K562 (cell line): ENCODE measurements around the gene YPEL5. TPM values are rescaled to one million over a fixed set of nuclear protein-coding genes. Genes with fewer than 3 reads are reported as not detected.
A peak's percentile ranks its signal among the peaks of the same experiment; 100 is the strongest.

ENCODE experiments used
- ATAC-seq: fragments of 200-7000 bp; cut with Tn5 transposase; 3 replicates; pipeline ENCODE4 v1.9.1; 2020; ENCODE audit warnings: moderate library complexity
- BruUV-seq: library from RNA; stranded (reverse); fragments of 400-500 nt; replicated peaks from 2 replicates; lab custom pipeline; 2021; lab: Mats Ljungman, UMichigan
- CTCF ChIA-PET: fragments of 300-600 bp; formaldehyde crosslinking; extraction: SDS; loops from one replicate; lab custom pipeline; 2021; ENCODE audit warnings: low intra/inter-chr PET ratio; lab: Yijun Ruan, JAX
- POLR2A ChIA-PET: fragments of 300-600, 350-650 bp; sonication (Branson Sonifier 250); formaldehyde crosslinking; extraction: SDS; loops from one replicate; lab custom pipeline; 2021; ENCODE audit warnings: antibody characterized with exemption, inconsistent platforms; lab: Yijun Ruan, JAX
- DNase-seq, 4 experiments: peaks; one replicate each; pipeline versions ENCODE4 v3.0.0 to v3.0.0-alpha.2; 2011 to 2018; ENCODE audit warnings: low spot score in 3 of 4, mixed read lengths in 3 of 4; ENCODE audit errors: extremely low read depth in 1 of 4
- FAIRE-seq: peaks from 2 replicates; lab custom pipeline; 2011; peaks lifted over from hg19 to GRCh38; lab: Jason Lieb, UNC
- H2AFZ ChIP-seq: 2 replicates; pipeline ENCODE4 v1.6.0; 2011; ENCODE audit warnings: low read depth, low read length, control low read depth, inconsistent platforms
- H3K27ac ChIP-seq: fragments of 200-600 bp; 3 replicates; pipeline ENCODE4 v1.8.0; 2011; ENCODE audit warnings: low read depth, mild to moderate bottlenecking, control low read depth, inconsistent platforms, low read length, moderate library complexity, mixed read lengths; ENCODE audit errors: extremely low read depth
- H3K27me3 ChIP-seq, 2 experiments: fragments of 300-600 bp in 1 of 2; 2 replicates in 1 of 2; 3 replicates in 1 of 2; pipeline versions ENCODE4 v1.6.0 to v1.8.0; 2011; ENCODE audit warnings: inconsistent platforms in 2 of 2, low read length in 2 of 2, mild to moderate bottlenecking in 1 of 2, mixed read lengths in 1 of 2, moderate library complexity in 1 of 2; ENCODE audit not compliant: control insufficient read depth in 2 of 2, insufficient read depth in 2 of 2
- H3K36me3 ChIP-seq: fragments of 300-600 bp; 3 replicates; pipeline ENCODE4 v1.8.0; 2011; ENCODE audit warnings: mild to moderate bottlenecking, low read length, inconsistent platforms; ENCODE audit not compliant: control insufficient read depth, insufficient read depth
- H3K4me1 ChIP-seq, 2 experiments: fragments of 200-600 bp in 1 of 2; replicated peaks in 1 of 2; 2 replicates in 1 of 2; 3 replicates in 1 of 2; pipeline versions ENCODE4 v1.5.1 to v1.8.0; 2011; ENCODE audit warnings: inconsistent platforms in 2 of 2, low read length in 2 of 2, mild to moderate bottlenecking in 1 of 2, mixed read lengths in 1 of 2, moderate library complexity in 1 of 2; ENCODE audit not compliant: control insufficient read depth in 2 of 2, insufficient read depth in 2 of 2
- H3K4me2 ChIP-seq: 2 replicates; pipeline ENCODE4 v1.6.1; 2011; ENCODE audit warnings: low read length, control low read depth, inconsistent platforms, mixed read lengths; ENCODE audit not compliant: insufficient read depth
- H3K4me3 ChIP-seq: fragments of 200-600 bp; sonication (generic), shearing (Covaris generic); 2 replicates; pipeline ENCODE4 v1.5.1; 2016; ENCODE audit warnings: control low read depth, inconsistent platforms
- H3K79me2 ChIP-seq: fragments of 200-600 bp; 3 replicates; pipeline ENCODE4 v1.8.0; 2011; ENCODE audit warnings: low read length, inconsistent platforms; ENCODE audit not compliant: control insufficient read depth, insufficient read depth
- H3K9ac ChIP-seq, 2 experiments: 2 replicates each; pipeline versions ENCODE4 v1.6.0 to v1.6.1; 2011; ENCODE audit warnings: low read depth in 2 of 2, low read length in 2 of 2, control low read depth in 1 of 2, inconsistent platforms in 1 of 2, mild to moderate bottlenecking in 1 of 2, mixed read lengths in 1 of 2; ENCODE audit not compliant: insufficient read depth in 1 of 2
- H3K9me1 ChIP-seq: one replicate; pipeline ENCODE4 v1.6.0; 2011; ENCODE audit warnings: inconsistent platforms, mild to moderate bottlenecking, low read length, moderate library complexity; ENCODE audit not compliant: control insufficient read depth, insufficient read depth
- H3K9me3 ChIP-seq: replicated peaks from 2 replicates; pipeline ENCODE4 v1.5.1; 2011; ENCODE audit warnings: low read depth, low read length, inconsistent platforms; ENCODE audit not compliant: control insufficient read depth, insufficient read depth
- H4K20me1 ChIP-seq: replicated peaks from 2 replicates; pipeline ENCODE4 v1.6.1; 2011; ENCODE audit warnings: low read length, inconsistent platforms, mixed read lengths; ENCODE audit not compliant: control insufficient read depth, insufficient read depth
- BRCA1 ChIP-seq, 2 experiments: fragments of 450-650 bp in 1 of 2; sonication (generic) in 1 of 2; formaldehyde crosslinking in 1 of 2; IDR thresholded peaks; 2 replicates each; pipeline versions ENCODE4 v1.5.0 to v1.6.1; 2017 to 2020; ENCODE audit warnings: mild to moderate bottlenecking in 1 of 2, missing genetic modification reagents in 1 of 2
- KDM5B ChIP-seq: fragments of 200-600 bp; sonication (generic); IDR thresholded peaks from 2 replicates; pipeline ENCODE4 v1.6.1; 2012; ENCODE audit warnings: low read depth, mild to moderate bottlenecking, moderate library complexity, low read length, control low read depth, inconsistent platforms; ENCODE audit not compliant: insufficient replicate concordance
- KLF10 ChIP-seq: fragments of 250-450 bp; sonication (Bioruptor Pico); IDR thresholded peaks from 2 replicates; pipeline ENCODE4 v1.6.1; 2021; ENCODE audit warnings: matching md5 sums
- KLF16 ChIP-seq: IDR thresholded peaks from 2 replicates; pipeline ENCODE4 v1.6.1; 2016; ENCODE audit warnings: antibody characterized with exemption
- NRF1 ChIP-seq, 2 experiments: fragments of 450-650 bp; IDR thresholded peaks in 1 of 2; conservative IDR thresholded peaks in 1 of 2; 2 replicates each; pipeline ENCODE4 v1.6.1; 2014; ENCODE audit warnings: mild to moderate bottlenecking in 2 of 2
- RBM39 ChIP-seq: fragments of 200-400 bp; formaldehyde crosslinking; optimal IDR thresholded peaks from 2 replicates; pipeline ENCODE3; 2018; ENCODE audit warnings: low read depth, low read length
- ZNF57 ChIP-seq: fragments of 450-650 bp; formaldehyde crosslinking; IDR thresholded peaks from 2 replicates; pipeline ENCODE4 v1.4.0; 2020; ENCODE audit warnings: mild to moderate bottlenecking, moderate library complexity
- ZNF668 ChIP-seq: fragments of 250-450 bp; sonication (Bioruptor Pico); IDR thresholded peaks from 2 replicates; pipeline ENCODE4 v1.8.0; 2022; ENCODE audit warnings: mild to moderate bottlenecking, inconsistent platforms
- WGBS: fragments of 100-300 bp; shearing (Covaris generic); methylation state at CpG from one replicate; pipeline ENCODE4 v1.1.6; 2016; ENCODE audit warnings: low coverage, mixed read lengths; ENCODE audit not compliant: insufficient coverage; ENCODE audit errors: missing lambda C conversion rate; 5-methylcytosine and 5-hydroxymethylcytosine counted together
- in situ Hi-C: fragments of 300-500 bp; cut with MboI; formaldehyde crosslinking; loops from 4 replicates; pipeline ENCODE4 v1.15.0; 2018; ENCODE audit warnings: inconsistent platforms, mixed read lengths
- intact Hi-C: fragments of 100-400 bp; cut with micrococcal nuclease; formaldehyde crosslinking; loops from 2 replicates; pipeline ENCODE4 v1.14.2; 2022
- polyA plus RNA-seq, 8 experiments: library from polyadenylated mRNA; depleted of rRNA in 4 of 8; stranded (reverse) in 5 of 8; unstranded in 3 of 8; fragments of >200 nt; fragmentation: Nextera tagmentation in 2 of 8; fragmentation: Illumina TruSeq in 1 of 8; extraction: Ambion mirVana in 2 of 8; extraction: Trizol in 1 of 8; gene quantifications; 2 replicates each; pipeline versions ENCODE4 v1.2.1 to v1.2.3, GENCODE V29; 2011 to 2014; ENCODE audit warnings: inconsistent platforms in 1 of 8, missing spikeins in 1 of 8
- total RNA-seq, 7 experiments: library from RNA; depleted of rRNA in 6 of 7; stranded (reverse); fragments of >200 nt in 6 of 7; fragmentation: Illumina TruSeq in 2 of 7; extraction: Trizol in 2 of 7; gene quantifications; 2 replicates each; pipeline versions ENCODE4 v1.2.1 to v1.2.3, GENCODE V29; 2011 to 2021; ENCODE audit warnings: low replicate concordance in 1 of 7
- TF ChIP-seq, protein P1 (sequence below): sonication (generic); formaldehyde crosslinking; IDR thresholded peaks from 2 replicates; pipeline ENCODE4 v1.8.1; 2023; ENCODE audit warnings: mild to moderate bottlenecking, missing genetic modification reagents
- TF ChIP-seq, protein P2 (sequence below): fragments of 450-650 bp; formaldehyde crosslinking; IDR thresholded peaks from 2 replicates; pipeline ENCODE4 v1.4.0; 2022; ENCODE audit warnings: mild to moderate bottlenecking, moderate library complexity
- TF ChIP-seq, protein P3 (sequence below): fragments of 150-350 bp; conservative IDR thresholded peaks from 2 replicates; pipeline ENCODE4 v1.6.1; 2014; ENCODE audit warnings: low read length
- TF ChIP-seq, protein P4 (sequence below): fragments of 250-450 bp; sonication (Bioruptor Pico); IDR thresholded peaks from 2 replicates; pipeline ENCODE4 v1.8.0; 2022; ENCODE audit warnings: inconsistent platforms
- TF ChIP-seq, protein P5 (sequence below): fragments of 200-800 bp; sonication (Bioruptor generic); IDR thresholded peaks from 2 replicates; pipeline ENCODE4 v1.6.1; 2017; ENCODE audit warnings: missing genetic modification characterization, missing compliant biosample characterization

The YPEL5 gene
- total and polyA plus RNA-seq, 9 of the 15 experiments (the other 6 are each of a cell fraction or from before 2014, with no cell fraction given): 5.4 to 34.4 (median 12.3) TPM

DNA sequence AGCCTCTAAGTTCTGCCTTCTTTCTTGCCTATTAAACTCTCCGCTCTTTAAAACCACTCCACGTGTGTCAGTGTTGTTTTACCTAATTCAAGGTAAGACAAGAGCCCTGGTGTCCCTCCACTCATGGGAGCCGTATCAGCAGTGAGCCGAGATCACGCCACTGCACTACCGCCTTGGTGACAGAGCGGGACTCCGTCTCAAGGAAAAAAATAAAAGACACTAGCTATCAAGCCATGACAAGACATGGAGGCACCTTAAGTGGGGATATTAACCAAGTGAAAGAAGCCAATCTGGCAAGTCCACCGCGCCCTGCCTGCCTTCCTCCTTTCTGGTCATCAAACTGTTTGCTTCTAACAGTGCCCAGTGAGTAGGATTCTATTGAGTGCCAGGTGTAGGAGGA is 44.3 kb downstream of the YPEL5 start:
- 86% methylated on average over 8 of the region's 10 CpGs for WGBS
- no peak for DNase-seq
- no peaks in the 10 kb centered on the region for H3K9me1 ChIP-seq
- peak overlapping the region in 1 of 2 experiments; percentile 61; a peak in 2 of 4 replicates for H3K9ac ChIP-seq
- H3K27me3 ChIP-seq: no peaks in the 10 kb centered on the region
- H2AFZ ChIP-seq: peak overlapping the region; percentile 94
- H3K4me1 ChIP-seq: peaks cover 43 to 52% of the 10 kb centered on the region in 2 experiments; a peak in 4 of 5 replicates
- no peaks in the 10 kb centered on the region for H3K79me2 ChIP-seq
- no peak for ATAC-seq
- intact Hi-C loops: no loop called here
- in situ Hi-C loops: no loop called here
- no peaks in the 10 kb centered on the region for H3K36me3 ChIP-seq
- BruUV-seq: no TSS peak
- peak overlapping the region; percentile 85 for H3K27ac ChIP-seq
- FAIRE-seq: no peak
- no peaks in the 10 kb centered on the region for H3K9me3 ChIP-seq
- POLR2A ChIA-PET: interaction anchor here (0.6 to 1.1 kb wide), 5 partner anchors 36 to 621 kb away, joined by 3 read pairs; no protein-coding TSS in a partner anchor
- peak overlapping the region; percentile 76 for H3K4me2 ChIP-seq
- H4K20me1 ChIP-seq: no peaks in the 10 kb centered on the region
- CTCF ChIA-PET: no interaction called here
- no peak overlapping the region for H3K4me3 ChIP-seq
- no peak for TF ChIP-seq KLF10 (CRISPR knock-in tag)
- no peak for TF ChIP-seq KLF16
- no peak for TF ChIP-seq ZNF668 (CRISPR knock-in tag)
- TF ChIP-seq, protein P1, sequence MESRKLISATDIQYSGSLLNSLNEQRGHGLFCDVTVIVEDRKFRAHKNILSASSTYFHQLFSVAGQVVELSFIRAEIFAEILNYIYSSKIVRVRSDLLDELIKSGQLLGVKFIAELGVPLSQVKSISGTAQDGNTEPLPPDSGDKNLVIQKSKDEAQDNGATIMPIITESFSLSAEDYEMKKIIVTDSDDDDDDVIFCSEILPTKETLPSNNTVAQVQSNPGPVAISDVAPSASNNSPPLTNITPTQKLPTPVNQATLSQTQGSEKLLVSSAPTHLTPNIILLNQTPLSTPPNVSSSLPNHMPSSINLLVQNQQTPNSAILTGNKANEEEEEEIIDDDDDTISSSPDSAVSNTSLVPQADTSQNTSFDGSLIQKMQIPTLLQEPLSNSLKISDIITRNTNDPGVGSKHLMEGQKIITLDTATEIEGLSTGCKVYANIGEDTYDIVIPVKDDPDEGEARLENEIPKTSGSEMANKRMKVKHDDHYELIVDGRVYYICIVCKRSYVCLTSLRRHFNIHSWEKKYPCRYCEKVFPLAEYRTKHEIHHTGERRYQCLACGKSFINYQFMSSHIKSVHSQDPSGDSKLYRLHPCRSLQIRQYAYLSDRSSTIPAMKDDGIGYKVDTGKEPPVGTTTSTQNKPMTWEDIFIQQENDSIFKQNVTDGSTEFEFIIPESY (CRISPR knock-in tag): peak; percentile 59; the same call in 1 of the 2 replicates
- no peak for TF ChIP-seq NRF1 (conservative IDR thresholded peaks at IDR 0.05 in 1 of 2, IDR thresholded peaks at IDR 0.05 in 1 of 2)
- peak; percentile 13 for TF ChIP-seq KDM5B
- TF ChIP-seq ZNF57 (CRISPR knock-in tag): no peak
- TF ChIP-seq, protein P2, sequence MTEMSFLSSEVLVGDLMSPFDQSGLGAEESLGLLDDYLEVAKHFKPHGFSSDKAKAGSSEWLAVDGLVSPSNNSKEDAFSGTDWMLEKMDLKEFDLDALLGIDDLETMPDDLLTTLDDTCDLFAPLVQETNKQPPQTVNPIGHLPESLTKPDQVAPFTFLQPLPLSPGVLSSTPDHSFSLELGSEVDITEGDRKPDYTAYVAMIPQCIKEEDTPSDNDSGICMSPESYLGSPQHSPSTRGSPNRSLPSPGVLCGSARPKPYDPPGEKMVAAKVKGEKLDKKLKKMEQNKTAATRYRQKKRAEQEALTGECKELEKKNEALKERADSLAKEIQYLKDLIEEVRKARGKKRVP (CRISPR knock-in tag): no peak
- no peak for TF ChIP-seq BRCA1 (IDR thresholded peaks at IDR 0.05)
- no peak for TF ChIP-seq BRCA1 (CRISPR knock-in tag; IDR thresholded peaks at IDR 0.05)
- TF ChIP-seq, protein P3, sequence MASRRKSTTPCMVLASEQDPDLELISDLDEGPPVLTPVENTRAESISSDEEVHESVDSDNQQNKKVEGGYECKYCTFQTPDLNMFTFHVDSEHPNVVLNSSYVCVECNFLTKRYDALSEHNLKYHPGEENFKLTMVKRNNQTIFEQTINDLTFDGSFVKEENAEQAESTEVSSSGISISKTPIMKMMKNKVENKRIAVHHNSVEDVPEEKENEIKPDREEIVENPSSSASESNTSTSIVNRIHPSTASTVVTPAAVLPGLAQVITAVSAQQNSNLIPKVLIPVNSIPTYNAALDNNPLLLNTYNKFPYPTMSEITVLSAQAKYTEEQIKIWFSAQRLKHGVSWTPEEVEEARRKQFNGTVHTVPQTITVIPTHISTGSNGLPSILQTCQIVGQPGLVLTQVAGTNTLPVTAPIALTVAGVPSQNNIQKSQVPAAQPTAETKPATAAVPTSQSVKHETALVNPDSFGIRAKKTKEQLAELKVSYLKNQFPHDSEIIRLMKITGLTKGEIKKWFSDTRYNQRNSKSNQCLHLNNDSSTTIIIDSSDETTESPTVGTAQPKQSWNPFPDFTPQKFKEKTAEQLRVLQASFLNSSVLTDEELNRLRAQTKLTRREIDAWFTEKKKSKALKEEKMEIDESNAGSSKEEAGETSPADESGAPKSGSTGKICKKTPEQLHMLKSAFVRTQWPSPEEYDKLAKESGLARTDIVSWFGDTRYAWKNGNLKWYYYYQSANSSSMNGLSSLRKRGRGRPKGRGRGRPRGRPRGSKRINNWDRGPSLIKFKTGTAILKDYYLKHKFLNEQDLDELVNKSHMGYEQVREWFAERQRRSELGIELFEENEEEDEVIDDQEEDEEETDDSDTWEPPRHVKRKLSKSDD: no peak
- no peak for TF ChIP-seq RBM39
- TF ChIP-seq, protein P4, sequence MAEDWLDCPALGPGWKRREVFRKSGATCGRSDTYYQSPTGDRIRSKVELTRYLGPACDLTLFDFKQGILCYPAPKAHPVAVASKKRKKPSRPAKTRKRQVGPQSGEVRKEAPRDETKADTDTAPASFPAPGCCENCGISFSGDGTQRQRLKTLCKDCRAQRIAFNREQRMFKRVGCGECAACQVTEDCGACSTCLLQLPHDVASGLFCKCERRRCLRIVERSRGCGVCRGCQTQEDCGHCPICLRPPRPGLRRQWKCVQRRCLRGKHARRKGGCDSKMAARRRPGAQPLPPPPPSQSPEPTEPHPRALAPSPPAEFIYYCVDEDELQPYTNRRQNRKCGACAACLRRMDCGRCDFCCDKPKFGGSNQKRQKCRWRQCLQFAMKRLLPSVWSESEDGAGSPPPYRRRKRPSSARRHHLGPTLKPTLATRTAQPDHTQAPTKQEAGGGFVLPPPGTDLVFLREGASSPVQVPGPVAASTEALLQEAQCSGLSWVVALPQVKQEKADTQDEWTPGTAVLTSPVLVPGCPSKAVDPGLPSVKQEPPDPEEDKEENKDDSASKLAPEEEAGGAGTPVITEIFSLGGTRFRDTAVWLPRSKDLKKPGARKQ (CRISPR knock-in tag): no peak
- TF ChIP-seq, protein P5, sequence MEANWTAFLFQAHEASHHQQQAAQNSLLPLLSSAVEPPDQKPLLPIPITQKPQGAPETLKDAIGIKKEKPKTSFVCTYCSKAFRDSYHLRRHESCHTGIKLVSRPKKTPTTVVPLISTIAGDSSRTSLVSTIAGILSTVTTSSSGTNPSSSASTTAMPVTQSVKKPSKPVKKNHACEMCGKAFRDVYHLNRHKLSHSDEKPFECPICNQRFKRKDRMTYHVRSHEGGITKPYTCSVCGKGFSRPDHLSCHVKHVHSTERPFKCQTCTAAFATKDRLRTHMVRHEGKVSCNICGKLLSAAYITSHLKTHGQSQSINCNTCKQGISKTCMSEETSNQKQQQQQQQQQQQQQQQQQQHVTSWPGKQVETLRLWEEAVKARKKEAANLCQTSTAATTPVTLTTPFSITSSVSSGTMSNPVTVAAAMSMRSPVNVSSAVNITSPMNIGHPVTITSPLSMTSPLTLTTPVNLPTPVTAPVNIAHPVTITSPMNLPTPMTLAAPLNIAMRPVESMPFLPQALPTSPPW (CRISPR knock-in tag): no peak
